GM18858 (cell line): ENCODE measurements around the gene TARS3.
"Not testable (repeated sequence)": the region's sequence is repeated elsewhere in the genome, so short reads cannot be mapped to it uniquely, and the experiment has no call there.

Experiments
- ATAC-seq: cut with Tn5 transposase; IDR thresholded peaks from one replicate; pipeline ENCODE4 v1.9.1; 2021; ENCODE audit not compliant: unreplicated experiment

TARS3 gene

GRCh38 chr15:101723874-101724674 lies at the start of gene TARS3:
Gene TARS3 (minus strand): TSS chr15:101724473. CDS start chr15:101724387, 86 bp downstream.
- peak; percentile 73 for ATAC-seq

GRCh38 chr15:101773496-101774100 lies 49.3 kb upstream of the TARS3 start:
- no peak for ATAC-seq

- no peak for ATAC-seq
These were observed 48.6 kb upstream of the TARS3 start for GRCh38 chr15:101772921-101773320.

GRCh38 chr15:101767083-101767640 lies 42.9 kb upstream of the TARS3 start:
- ATAC-seq = not testable (repeated sequence)

GRCh38 chr15:101765772-101766456 lies 41.6 kb upstream of the TARS3 start:
- ATAC-seq = no peak

GRCh38 chr15:101765340-101765671 lies 41.0 kb upstream of the TARS3 start:
- ATAC-seq = not testable (repeated sequence)

GRCh38 chr15:101764669-101765339 lies 40.5 kb upstream of the TARS3 start:
- not testable (repeated sequence) for ATAC-seq

- ATAC-seq = not testable (repeated sequence)
These were observed 22.4 kb upstream of the TARS3 start for GRCh38 chr15:101746716-101747082.

- not testable (repeated sequence) for ATAC-seq
These were observed 10.6 kb upstream of the TARS3 start for GRCh38 chr15:101734837-101735236.

- ATAC-seq = no peak
These were observed 9.3 kb upstream of the TARS3 start for GRCh38 chr15:101733545-101733944.

- ATAC-seq = no peak
These were observed 8.5 kb upstream of the TARS3 start for GRCh38 chr15:101732772-101733171.

GRCh38 chr15:101731746-101732145 lies 7.5 kb upstream of the TARS3 start:
- ATAC-seq = no peak

- no peak for ATAC-seq
These were observed 2.9 kb upstream of the TARS3 start for GRCh38 chr15:101727186-101727585.

GRCh38 chr15:101725073-101725472 lies 800 bp upstream of the TARS3 start:
- no peak for ATAC-seq

GRCh38 chr15:101724675-101725005 lies 367 bp upstream of the TARS3 start:
- no peak for ATAC-seq

- peak; percentile 41 for ATAC-seq
These were observed 951 bp downstream of the TARS3 start for GRCh38 chr15:101723171-101723873.

- no peak for ATAC-seq
These were observed 5.4 kb downstream of the TARS3 start for GRCh38 chr15:101718896-101719295.

GRCh38 chr15:101712078-101712477 lies 12.2 kb downstream of the TARS3 start:
- ATAC-seq = no peak

- no peak for ATAC-seq
These were observed 13.5 kb downstream of the TARS3 start for GRCh38 chr15:101710806-101711205.

GRCh38 chr15:101709466-101709865 lies 14.8 kb downstream of the TARS3 start:
- no peak for ATAC-seq

- no peak for ATAC-seq
These were observed 16.3 kb downstream of the TARS3 start for GRCh38 chr15:101707983-101708382.
